Measurements from ENCODE around the gene COX6A1.

The COX6A1 gene

DNA sequence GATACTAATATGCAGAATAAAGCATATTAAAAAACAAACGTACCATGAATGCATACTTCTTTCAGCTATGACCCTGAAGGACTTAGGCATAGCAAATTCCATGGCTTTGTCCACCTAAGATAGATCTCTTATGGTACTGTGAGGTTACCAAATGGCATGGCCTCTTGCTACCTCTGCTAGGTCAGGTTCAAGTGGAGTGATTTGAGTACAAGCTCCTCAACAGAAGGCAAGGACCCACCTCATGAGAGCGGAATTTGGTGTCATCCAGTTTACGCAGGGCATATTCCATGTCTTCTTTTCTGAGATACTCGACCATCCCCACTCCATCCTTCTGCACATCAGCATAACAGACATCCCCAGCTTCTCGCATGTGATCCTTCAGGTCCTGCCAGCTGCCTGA, 25.8 kb downstream of the COX6A1 start:
- H3K4me3 ChIP-seq (ENCODE audit: low read depth, low read length), result no peak overlapping the region
- TF ChIP-seq, protein P1, sequence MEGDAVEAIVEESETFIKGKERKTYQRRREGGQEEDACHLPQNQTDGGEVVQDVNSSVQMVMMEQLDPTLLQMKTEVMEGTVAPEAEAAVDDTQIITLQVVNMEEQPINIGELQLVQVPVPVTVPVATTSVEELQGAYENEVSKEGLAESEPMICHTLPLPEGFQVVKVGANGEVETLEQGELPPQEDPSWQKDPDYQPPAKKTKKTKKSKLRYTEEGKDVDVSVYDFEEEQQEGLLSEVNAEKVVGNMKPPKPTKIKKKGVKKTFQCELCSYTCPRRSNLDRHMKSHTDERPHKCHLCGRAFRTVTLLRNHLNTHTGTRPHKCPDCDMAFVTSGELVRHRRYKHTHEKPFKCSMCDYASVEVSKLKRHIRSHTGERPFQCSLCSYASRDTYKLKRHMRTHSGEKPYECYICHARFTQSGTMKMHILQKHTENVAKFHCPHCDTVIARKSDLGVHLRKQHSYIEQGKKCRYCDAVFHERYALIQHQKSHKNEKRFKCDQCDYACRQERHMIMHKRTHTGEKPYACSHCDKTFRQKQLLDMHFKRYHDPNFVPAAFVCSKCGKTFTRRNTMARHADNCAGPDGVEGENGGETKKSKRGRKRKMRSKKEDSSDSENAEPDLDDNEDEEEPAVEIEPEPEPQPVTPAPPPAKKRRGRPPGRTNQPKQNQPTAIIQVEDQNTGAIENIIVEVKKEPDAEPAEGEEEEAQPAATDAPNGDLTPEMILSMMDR (IDR thresholded peaks at IDR 0.05; ENCODE audit: insufficient read depth, low read length, missing control alignments), result no peak
- ChIA-PET CTCF (interaction anchor here (0.6 to 13.2 kb wide), 7 partner anchors 8 to 107 kb away, joined by 3 to 242 read pairs (median 6); partner anchors contain the start of genes DYNLL1, GATC and TRIAP1), POLR2A (no interaction called here)
- no peak for DNase-seq (ENCODE audit: low read depth, low spot score)

DNA sequence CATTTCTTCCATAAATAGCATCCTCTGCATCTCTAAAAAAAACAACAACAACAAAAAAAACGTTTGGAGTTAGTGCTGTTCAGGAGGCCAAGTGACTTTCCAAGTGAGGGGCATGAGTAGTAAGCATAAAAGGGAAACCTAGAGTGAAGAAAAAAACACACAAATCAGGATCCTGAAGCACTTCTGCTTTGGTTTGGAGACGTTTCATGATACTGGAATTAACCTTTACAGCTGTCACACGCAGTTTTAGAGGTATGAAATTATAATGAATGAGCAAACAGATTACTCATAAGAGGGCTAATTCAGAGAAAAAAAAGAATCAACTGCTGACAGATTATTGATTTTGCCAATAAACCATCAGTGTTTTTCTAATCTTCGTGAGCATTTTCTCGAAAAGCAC, 27.8 kb downstream of the COX6A1 start:
- CTCF ChIA-PET, result interaction anchor here (0.6 to 13.2 kb wide), 10 partner anchors 9 to 148 kb away, joined by 3 to 242 read pairs (median 5); partner anchors contain the start of genes DYNLL1, GATC and TRIAP1
- TF ChIP-seq, protein P1 (IDR thresholded peaks at IDR 0.05; ENCODE audit: insufficient read depth, low read length, missing control alignments), result no peak
- no peak for DNase-seq (ENCODE audit: low read depth, low spot score)
- H3K4me3 ChIP-seq (ENCODE audit: low read depth, low read length), result no peak overlapping the region
- POLR2A ChIA-PET, result interaction anchor here (2.1 kb wide), 1 partner anchor 30 kb away, joined by 8 read pairs; the partner anchor contains the start of gene DYNLL1

DNA sequence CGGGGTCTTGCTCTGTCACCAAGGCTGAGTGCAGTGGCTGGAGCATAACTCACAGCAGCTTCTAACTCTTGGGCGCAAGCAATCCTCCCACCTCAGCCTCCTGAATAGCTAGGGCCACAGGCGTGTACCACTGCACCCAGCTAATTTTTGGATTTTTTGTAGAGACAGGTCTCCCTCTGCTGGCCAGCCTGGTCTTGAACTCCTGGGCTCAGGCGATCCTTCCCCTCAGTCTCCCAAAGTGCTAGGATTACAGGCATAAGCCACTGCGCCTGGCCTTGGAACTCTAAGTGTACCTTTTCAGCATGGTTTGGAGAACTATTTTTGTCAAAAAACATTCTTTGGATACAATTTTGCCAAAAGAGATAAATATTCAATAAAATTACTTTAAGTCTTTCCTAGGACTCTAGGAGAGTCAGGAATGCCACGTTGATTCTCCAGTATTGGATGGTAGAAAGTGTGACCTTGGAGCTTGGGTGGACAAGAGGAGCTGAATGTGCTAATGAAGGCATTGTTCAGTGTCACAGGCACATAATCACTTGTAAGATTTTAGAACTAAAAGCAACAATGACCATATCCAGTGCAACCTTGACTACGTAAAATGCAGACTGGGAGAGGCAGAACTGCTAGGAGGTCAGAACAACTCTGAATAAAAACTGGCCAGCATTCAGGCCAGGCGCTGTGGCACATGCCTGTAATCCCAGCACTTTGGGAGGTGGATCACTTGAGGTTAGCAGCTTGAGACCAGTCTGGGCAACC, 28.8 kb downstream of the COX6A1 start:
- ChIA-PET CTCF (interaction anchor here (0.7 to 13.2 kb wide), 18 partner anchors 8 to 165 kb away, joined by 3 to 242 read pairs (median 4); partner anchors contain the start of genes COX6A1, DYNLL1, GATC and SIRT4), POLR2A (interaction anchor here (2.1 kb wide), 1 partner anchor 29 kb away, joined by 8 read pairs; the partner anchor contains the start of gene DYNLL1)
- TF ChIP-seq, protein P1 (IDR thresholded peaks at IDR 0.05; ENCODE audit: insufficient read depth, low read length, missing control alignments), result peak; percentile 56
- no peak for DNase-seq (ENCODE audit: low read depth, low spot score)
- H3K4me3 ChIP-seq (ENCODE audit: low read depth, low read length), result no peak overlapping the region

DNA sequence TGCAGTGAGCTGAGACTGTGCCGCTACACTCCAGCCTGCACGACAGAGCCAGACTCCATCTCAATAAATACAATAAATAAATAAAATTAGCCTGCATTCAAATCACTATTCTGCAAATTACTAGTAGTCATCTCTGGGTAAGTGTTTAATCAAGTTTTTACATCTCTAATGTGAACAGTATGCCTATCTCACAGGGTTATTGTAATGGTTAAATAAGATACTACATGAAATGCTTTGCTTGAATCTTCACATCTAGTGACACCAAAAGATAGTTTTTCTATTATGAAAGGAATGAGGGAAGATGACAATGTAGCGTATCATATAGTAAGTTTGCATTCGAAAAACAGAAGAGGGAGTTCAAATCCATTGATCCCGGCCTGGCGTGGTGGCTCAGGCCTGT, 29.5 kb downstream of the COX6A1 start:
- DNase-seq (ENCODE audit: low read depth, low spot score), result no peak
- CTCF ChIA-PET, result interaction anchor here (0.7 to 13.2 kb wide), 16 partner anchors 11 to 239 kb away, joined by 3 to 242 read pairs (median 4); partner anchors contain the start of genes COX6A1, DYNLL1, GATC and SIRT4
- no peak overlapping the region for H3K4me3 ChIP-seq (ENCODE audit: low read depth, low read length)
- POLR2A ChIA-PET, result interaction anchor here (1.3 to 2.1 kb wide), 2 partner anchors 23 to 29 kb away, joined by 4 to 8 read pairs; partner anchors contain the start of gene DYNLL1
- TF ChIP-seq, protein P1 (IDR thresholded peaks at IDR 0.05; ENCODE audit: insufficient read depth, low read length, missing control alignments), result no peak

GRCh38 chr12:120468325-120468820, 30.5 kb downstream of the COX6A1 start:
- DNase-seq (ENCODE audit: low read depth, low spot score), result no peak
- CTCF ChIA-PET, result interaction anchor here (1.1 to 13.2 kb wide), 11 partner anchors 10 to 240 kb away, joined by 3 to 242 read pairs (median 6); partner anchors contain the start of genes DYNLL1, GATC, SIRT4 and TRIAP1

More at GRCh38 chr12:120468325-120468820, 30.5 kb downstream of the COX6A1 start:
- H3K4me3 ChIP-seq (ENCODE audit: low read depth, low read length), result peak overlapping the region; percentile 96
- TF ChIP-seq, protein P1 (IDR thresholded peaks at IDR 0.05; ENCODE audit: insufficient read depth, low read length, missing control alignments), result no peak
- POLR2A ChIA-PET, result interaction anchor here (0.7 to 1.3 kb wide), 2 partner anchors 24 to 27 kb away, joined by 3 to 4 read pairs; partner anchors contain the start of gene DYNLL1

Measured in AG04449 (cell line).